Stimulated activated CD8-positive, alpha-beta memory T cell treated with anti-CD3 and anti-CD28 coated beads, Interleukin-4, amount 100 ng/mL, for 1 hour (primary cell): ENCODE results near the gene GRID2IP.

Source experiments
- DNase-seq, 2 donors: peaks; one replicate each; pipeline ENCODE4 v3.0.0-alpha.2; 2020; ENCODE audit warnings: low read depth in 2 of 2, low spot score in 1 of 2

The GRID2IP gene

DNA sequence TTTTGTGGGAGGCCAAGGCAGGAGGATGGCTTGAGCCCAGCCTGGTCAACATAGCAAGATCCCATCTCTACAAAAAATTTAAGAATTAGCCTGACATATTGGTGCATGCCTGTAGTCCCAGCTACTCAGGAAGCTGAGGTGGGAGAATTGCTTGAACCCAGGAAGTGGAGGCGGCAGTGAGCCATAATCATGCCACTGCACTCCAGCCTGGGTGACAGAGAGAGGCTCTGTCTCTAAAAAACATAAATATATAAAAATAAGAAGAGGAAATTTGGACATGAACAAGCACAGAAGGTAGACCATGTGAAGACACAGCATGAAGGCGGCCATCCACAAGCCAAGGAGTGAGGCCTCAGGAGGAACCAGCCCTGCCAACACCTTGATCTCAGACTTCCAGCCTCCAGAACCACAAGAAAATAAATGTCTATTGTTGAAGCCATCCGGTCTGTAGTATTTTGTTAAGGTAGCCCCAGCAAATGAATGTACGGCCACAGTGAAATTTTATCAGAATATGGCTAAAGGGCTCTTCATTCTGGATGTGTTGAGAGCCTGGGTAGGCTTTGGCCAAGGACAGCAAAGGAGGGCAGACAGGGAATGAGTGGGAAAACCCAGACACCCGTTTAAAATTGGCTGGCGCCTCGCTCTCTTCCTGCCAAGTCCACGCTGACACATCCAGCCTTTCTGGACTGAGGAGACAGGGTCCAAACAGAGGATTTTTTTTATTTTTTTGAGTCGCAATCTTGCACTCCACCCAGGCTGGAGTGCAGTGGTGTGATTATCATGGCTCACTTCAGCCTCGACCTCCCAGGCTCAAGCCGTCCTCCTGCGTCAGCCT lies 12.9 kb upstream of the GRID2IP start:
- DNase-seq, result no peak

- DNase-seq, result no peak
Measured at GRCh38 chr7:6562106-6562505, 10.8 kb upstream of the GRID2IP start.

DNA sequence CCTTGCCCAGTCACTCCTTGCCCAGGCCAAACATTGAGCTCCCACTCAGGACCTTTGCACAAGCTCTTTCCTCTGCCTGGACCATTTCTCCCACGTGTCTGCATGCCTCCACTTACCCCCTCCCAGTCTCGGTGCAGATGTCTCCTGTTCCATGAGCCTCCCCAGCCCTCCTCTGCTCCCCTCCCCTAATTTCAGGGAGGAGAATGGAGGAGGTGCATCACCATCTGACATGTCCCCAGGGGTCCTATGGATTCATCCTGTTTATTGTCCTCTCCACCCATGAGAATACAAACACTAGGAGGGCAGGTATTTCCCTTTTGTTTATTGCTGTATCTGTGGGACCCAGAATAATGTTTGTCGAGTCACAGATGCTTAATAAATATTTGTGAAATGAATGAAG lies 8.6 kb upstream of the GRID2IP start:
- no peak for DNase-seq

DNA sequence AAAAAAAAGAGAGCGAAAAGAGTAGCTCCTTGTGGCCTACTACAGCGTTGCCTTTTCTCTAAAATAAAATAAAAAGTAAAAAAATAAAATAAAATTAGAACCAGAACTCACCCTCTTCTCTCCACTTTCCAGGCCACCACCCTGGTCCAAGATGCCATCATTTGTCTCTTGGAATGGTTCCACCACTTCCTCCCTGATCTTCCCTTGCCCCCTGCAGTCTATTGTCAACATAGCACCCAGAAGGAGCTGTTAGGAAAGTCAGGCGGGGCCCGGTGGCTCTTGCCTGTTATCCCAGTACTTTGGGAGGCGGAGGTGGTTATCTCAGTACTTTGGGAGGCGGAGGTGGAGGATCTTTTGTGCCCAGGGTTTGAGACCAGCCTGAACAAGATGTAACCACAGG lies 7.6 kb upstream of the GRID2IP start:
- no peak for DNase-seq

GRCh38 chr7:6556196-6556595 lies 4.9 kb upstream of the GRID2IP start:
- no peak for DNase-seq

DNA sequence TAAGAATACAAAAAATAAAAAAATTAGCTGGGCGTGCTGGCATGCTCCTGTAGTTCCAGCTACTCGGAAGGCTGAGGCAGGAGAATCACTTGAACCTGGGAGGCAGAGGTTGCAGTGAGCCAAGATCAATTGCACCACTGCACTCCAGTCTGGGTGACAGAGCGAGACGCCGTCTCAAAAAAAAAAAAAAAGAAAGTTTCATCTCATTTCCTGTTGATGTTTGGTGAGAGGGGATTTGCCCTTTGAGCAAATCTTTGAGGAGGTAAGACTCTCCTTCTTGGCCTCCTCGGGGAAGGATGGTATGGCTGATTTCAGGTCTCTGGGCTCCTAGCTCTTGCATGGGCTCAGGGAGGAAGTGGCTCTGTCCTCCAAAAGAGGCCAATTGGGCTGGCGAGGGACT lies 3.6 kb upstream of the GRID2IP start:
- no peak for DNase-seq

GRCh38 chr7:6553448-6554044 lies 2.3 kb upstream of the GRID2IP start:
- DNase-seq, result no peak

DNA sequence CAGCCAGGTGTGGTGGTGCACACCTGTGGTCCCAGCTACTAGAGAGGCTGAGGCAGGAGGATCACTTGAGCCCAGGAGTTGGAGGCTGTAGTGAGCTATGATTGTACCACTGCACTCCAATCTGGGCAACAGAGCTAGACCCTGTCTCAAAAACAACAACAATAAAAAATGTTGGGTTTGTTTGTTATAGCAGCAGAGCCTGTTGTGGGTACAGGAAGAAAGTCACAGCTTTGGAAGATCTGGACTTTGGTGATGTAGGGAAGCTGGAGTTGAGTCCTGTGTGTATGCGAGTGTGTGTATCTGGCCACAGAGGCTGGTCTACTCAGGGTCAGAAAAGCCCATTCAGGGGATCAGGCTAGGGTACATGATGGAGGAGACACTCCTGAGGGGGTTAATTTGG lies 3.9 kb downstream of the GRID2IP start:
- DNase-seq, result no peak

DNA sequence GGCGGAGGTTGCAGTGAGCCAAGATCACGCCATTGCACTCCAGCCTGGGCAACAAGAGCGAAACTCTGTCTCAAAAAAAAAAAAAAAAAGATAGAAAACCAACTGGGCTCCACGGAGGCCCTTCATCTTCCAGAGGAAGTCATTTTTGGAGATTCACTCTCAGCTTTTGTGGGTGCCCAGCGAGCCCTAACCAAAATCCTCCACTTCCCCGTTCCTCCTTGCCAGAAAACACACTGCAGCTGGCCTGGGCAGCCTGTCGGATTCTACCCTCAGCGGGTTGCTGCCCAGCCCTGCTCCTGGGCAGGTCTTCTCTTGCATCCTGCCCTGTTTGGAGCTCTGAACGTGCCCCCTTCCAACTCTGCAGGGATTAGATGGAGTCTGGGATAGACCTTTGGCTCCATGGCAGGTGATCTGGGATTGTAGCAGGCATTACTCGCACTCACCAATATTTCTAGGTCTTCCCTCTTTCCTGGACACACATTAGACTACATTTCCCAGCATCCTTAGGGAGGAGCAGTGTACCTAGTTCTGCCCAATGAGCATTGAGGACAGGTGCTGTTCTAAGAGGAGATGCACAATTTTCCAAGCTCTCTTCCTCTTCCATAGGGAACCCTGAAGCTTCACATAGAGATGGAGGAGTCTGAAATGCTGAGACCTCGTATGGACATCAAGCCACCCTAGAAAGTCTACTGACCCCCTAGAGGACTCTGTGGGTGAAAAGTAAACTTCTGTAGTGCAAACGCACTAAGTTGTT lies 4.6 kb downstream of the GRID2IP start:
- DNase-seq, result no peak

- no peak for DNase-seq
Measured at GRCh38 chr7:6545398-6546126, 5.7 kb downstream of the GRID2IP start.

GRCh38 chr7:6542368-6542767 lies 8.9 kb downstream of the GRID2IP start:
- no peak for DNase-seq

DNA sequence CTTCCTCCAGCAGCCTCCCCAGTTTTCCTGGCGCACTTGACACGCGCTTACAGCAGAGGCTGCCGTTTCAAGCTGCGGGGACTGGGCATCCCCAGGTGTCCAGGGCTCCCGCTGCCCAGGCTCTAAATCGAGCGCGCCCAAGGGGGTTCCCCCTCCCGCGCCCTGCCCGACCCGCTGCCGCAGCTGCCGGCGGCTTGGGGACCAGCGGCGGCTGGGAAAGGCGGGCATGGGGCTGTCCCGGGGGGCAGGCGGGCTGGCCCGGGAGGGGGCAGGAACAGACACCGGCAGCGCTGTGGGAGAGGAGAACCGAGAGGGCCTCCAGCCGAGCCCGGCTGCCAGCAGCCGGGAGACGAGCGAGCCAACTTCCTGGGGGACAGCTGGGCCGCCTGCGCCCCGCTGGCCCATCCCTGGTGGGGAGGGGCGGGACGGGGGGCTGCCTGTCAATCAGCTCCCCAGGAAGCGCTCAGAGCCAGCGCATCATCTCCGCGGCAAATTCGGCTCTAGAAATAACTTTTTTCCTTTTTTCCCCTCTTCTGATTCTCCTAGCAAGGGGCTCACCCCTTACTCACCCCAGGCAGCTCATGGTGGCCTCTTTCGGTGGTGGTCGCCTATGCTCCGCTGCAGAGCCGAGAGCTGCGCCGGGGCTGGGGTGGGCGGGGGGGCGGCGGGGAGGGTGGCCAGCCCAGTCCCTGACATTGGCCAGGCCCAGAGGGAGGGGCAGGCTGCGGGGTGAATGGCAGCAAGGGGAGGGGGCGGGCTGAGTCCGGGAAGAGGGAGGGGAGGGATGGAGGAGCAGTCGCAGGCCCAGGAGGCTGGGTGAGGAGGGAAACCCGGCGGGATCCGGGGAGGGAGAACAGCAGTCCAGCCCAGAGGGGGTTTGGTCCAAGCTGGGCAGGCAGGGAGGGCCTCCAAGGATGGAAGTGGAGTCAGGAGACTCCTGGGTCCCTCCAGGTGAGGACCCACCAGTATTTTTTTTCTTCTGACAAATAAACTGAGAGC lies 14.7 kb downstream of the GRID2IP start:
- no peak for DNase-seq

GRCh38 chr7:6533893-6534495 lies 17.3 kb downstream of the GRID2IP start:
- no peak for DNase-seq

DNA sequence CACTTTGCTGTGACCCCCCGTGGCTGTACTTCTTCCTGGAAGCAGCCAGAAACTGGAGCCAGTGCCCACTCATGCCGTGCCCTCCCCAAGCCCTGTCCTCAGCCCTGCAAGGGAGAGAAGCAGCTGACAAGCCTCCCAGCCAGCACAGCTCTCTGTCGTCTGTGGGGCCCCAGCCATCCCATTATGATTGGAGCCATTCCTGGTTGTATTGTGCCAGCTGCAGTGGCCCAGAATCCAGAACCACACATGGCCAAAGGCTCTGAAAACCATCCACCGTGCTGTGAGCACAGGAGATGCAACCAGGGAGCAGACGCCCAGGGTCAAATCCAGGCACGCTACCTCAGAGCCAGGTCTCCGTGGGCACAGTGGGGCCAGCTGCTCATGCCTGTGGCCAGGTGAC lies 18.7 kb downstream of the GRID2IP start:
- DNase-seq, result no peak

DNA sequence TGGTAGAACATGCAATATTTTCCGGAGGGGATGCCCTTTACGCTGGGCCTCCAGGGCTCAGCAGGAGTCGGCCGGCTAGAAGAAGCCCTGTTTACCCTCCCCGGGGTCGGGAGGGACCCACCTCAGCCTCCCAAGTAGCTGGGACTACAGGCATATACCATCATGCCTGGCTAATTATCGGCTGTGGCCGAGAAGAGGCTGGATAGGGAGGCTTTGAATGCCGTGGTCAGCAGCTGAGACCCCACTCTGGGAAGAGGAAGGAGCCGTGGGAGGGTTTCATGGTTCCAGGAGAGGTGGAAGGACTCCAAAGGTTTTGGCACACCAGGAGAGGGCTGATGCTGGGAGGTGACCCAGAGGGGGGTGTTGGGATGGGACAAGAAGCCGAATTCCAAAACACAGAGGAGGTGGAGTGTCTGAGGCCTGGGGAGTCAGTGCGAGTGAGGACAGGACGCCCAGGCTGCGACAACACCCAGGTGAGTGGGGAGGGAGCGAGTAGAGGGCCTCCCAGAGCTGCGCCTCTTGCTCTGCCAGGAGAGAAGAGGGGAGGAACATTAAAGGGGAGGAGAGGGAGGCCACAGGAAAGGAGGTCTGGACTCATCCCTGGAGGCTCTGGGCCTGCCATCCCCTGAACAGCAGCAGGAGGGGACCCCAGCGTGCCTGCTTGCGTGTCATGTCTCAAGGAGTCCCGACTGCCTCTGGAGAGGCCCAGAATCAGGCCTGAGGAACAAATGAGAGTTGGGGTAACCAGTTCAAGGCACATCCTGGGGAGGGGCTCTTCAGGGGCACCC lies 19.6 kb downstream of the GRID2IP start:
- DNase-seq, result no peak

- peak; percentile 50 to 59 for DNase-seq
Measured at GRCh38 chr7:6530626-6531491, 20.4 kb downstream of the GRID2IP start.

- no peak for DNase-seq
Measured at GRCh38 chr7:6529643-6530042, 21.6 kb downstream of the GRID2IP start.
